Mesothelial cell of epicardium (in vitro differentiated cells): ENCODE measurements around the gene DDX56. TPM values are rescaled to one million over a fixed set of nuclear protein-coding genes. Genes with fewer than 3 reads are reported as not detected.

Experiments
- DNase-seq, 2 experiments: peaks; one replicate each; pipeline ENCODE4 v3.0.0; 2021; ENCODE audit warnings: low spot score in 2 of 2; ENCODE audit not compliant: unreplicated experiment in 2 of 2
- H3K27ac Mint-ChIP-seq: 2 replicates; pipeline ENCODE4 v1.8.0; 2021; ENCODE audit warnings: mixed read lengths
- H3K27me3 Mint-ChIP-seq: 2 replicates; pipeline ENCODE4 v1.8.0; 2021; ENCODE audit warnings: low read depth, mixed read lengths
- H3K36me3 Mint-ChIP-seq: 2 replicates; pipeline ENCODE4 v1.8.0; 2021; ENCODE audit warnings: mixed read lengths
- H3K4me1 Mint-ChIP-seq: 2 replicates; pipeline ENCODE4 v1.8.0; 2021; ENCODE audit warnings: mixed read lengths
- H3K4me3 Mint-ChIP-seq: 2 replicates; pipeline ENCODE4 v1.8.0; 2021; ENCODE audit warnings: mild to moderate bottlenecking, moderate library complexity, mixed read lengths
- H3K9me3 Mint-ChIP-seq: 2 replicates; pipeline ENCODE4 v1.8.0; 2021; ENCODE audit warnings: mixed read lengths
- total RNA-seq: library from RNA; stranded (reverse); gene quantifications from 3 replicates; pipeline ENCODE4 v1.2.1, GENCODE V29; 2021
- TF ChIP-seq, protein P1 (sequence below): fragments of 200-600 bp; sonication (generic); IDR thresholded peaks from one replicate; pipeline ENCODE4 v1.5.0; 2021; ENCODE audit warnings: antibody characterized with exemption; ENCODE audit not compliant: unreplicated experiment

The DDX56 gene
- total RNA-seq, 1 donor from 2014 or later: 104 TPM

DNA sequence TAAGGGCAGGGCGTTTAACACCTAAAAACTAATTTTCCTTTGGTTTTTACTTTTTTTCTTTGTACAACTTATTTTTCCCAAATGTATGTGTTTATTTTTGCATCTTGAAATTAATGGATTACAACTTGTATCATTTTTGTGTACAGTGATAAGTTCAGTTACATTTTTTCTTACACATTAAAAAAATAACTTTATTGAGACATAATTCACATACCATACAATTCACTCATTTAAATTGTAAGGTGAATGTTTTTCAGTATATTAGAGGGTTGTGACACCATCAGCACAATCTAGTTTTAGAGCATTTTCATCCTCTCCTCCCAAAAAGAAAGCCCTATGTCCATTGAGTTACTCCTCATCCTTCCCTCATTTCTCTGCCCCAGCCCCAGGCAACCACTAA lies 44.3 kb upstream of the DDX56 start:
- Mint-ChIP-seq H3K9me3 (no peaks in the 10 kb centered on the region), H3K27me3 (no peaks in the 10 kb centered on the region), H3K4me3 (no peak overlapping the region), H3K4me1 (peaks cover 35% of the 10 kb centered on the region), H3K27ac (peak overlapping the region; percentile 92), H3K36me3 (no peaks in the 10 kb centered on the region)
- no peak for DNase-seq
- TF ChIP-seq, protein P1, sequence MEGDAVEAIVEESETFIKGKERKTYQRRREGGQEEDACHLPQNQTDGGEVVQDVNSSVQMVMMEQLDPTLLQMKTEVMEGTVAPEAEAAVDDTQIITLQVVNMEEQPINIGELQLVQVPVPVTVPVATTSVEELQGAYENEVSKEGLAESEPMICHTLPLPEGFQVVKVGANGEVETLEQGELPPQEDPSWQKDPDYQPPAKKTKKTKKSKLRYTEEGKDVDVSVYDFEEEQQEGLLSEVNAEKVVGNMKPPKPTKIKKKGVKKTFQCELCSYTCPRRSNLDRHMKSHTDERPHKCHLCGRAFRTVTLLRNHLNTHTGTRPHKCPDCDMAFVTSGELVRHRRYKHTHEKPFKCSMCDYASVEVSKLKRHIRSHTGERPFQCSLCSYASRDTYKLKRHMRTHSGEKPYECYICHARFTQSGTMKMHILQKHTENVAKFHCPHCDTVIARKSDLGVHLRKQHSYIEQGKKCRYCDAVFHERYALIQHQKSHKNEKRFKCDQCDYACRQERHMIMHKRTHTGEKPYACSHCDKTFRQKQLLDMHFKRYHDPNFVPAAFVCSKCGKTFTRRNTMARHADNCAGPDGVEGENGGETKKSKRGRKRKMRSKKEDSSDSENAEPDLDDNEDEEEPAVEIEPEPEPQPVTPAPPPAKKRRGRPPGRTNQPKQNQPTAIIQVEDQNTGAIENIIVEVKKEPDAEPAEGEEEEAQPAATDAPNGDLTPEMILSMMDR: no peak

DNA sequence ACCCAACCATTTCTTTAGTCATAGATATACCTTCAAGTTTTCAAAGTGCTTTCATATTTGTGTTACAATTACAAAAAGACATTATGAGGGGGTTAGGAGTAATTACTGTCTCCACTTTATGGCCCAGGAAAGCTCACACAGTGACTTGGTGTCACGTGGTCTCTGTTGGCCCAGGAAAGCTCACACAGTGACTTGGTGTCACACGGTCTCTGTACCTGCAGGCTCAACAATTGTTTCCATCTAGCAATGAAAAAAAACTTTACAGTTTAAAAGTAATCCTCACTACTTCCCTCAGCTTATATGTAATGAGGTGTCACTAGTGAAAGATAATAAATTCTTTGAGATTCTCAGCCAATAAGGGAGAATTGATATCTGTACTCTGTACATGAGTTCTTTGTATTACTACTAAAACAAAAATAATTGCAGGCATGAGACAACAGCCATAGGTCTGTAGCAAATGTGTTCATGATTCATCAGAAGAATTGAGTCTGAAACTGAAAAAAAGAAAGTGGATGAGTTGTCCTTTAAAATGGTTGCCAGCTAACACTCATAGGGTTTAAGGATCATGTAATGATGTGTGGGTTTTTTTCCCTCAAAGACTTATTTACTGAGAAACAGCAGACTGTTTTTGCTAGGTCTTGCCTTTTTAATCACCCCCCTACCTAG lies 43.6 kb upstream of the DDX56 start:
- Mint-ChIP-seq H3K4me1 (peaks cover 35% of the 10 kb centered on the region), H3K27ac (peak overlapping the region; percentile 84), H3K27me3 (no peaks in the 10 kb centered on the region), H3K36me3 (no peaks in the 10 kb centered on the region), H3K4me3 (no peak overlapping the region), H3K9me3 (no peaks in the 10 kb centered on the region)
- TF ChIP-seq, protein P1: no peak
- no peak for DNase-seq

DNA sequence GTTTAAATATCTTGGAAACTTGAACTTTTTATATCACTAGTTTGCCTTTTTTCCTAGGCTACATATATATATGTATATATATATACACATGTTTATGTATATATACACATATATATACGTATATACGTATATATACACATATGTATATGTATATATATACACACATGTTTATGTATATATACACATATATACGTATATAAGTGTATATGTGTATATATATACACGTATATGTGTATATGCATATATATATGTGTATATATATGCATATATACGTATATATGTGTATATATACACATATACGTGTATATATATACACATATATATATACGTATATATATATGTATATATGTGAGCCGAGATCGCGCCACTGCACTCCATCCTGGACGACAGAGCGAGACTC lies 42.8 kb upstream of the DDX56 start:
- H3K27ac Mint-ChIP-seq: no peak overlapping the region
- H3K9me3 Mint-ChIP-seq: no peaks in the 10 kb centered on the region
- no peak overlapping the region for H3K4me3 Mint-ChIP-seq
- no peak for DNase-seq
- H3K36me3 Mint-ChIP-seq: no peaks in the 10 kb centered on the region
- TF ChIP-seq, protein P1: no peak
- H3K4me1 Mint-ChIP-seq: peaks cover 35% of the 10 kb centered on the region
- no peaks in the 10 kb centered on the region for H3K27me3 Mint-ChIP-seq

DNA sequence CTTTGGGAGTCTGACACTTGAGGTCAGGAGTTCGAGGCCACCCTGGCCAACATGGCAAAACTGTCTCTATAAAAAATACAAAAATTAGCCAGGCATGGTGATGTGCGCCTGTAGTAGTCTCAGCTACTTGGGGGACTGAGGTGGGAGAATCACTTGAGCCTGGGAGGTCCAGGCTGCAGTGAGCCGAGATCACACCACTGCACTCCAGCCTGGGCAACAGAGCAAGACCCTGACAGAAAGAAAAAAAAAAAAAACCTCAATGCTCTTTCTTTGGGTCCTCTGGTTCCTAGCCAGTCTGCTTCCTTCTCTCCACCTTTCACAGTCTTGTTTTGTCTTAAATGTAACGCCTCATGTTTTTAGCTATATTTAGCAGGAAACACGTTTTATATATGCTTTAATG lies 42.1 kb upstream of the DDX56 start:
- no peak for DNase-seq
- peaks cover 35% of the 10 kb centered on the region for H3K4me1 Mint-ChIP-seq
- H3K4me3 Mint-ChIP-seq: no peak overlapping the region
- H3K36me3 Mint-ChIP-seq: no peaks in the 10 kb centered on the region
- H3K27ac Mint-ChIP-seq: no peak overlapping the region
- no peaks in the 10 kb centered on the region for H3K27me3 Mint-ChIP-seq
- H3K9me3 Mint-ChIP-seq: no peaks in the 10 kb centered on the region
- TF ChIP-seq, protein P1: no peak

DNA sequence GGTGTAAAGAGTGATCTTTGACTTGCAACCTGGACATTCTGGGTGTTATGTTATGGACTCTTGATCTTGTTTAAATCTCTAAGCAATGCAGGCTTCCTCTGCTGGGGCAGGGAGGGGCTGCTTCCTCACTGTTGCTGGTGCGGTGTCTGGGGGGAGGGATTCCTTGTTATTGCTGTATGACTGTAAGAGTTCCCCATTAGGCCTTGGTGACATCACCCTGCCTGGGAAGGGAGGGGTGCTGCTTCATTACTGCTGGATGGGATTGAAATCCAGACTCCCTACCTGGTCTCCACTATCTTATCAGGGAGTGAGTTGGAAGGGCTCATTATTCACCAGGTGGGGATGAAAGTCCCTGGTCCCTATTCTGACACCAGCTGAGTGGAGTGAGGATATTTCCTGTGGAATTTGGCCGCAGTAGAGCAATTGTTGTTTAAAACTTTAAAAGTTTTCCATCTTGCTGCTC lies 41.5 kb upstream of the DDX56 start:
- Mint-ChIP-seq H3K4me3 (no peak overlapping the region), H3K27me3 (no peaks in the 10 kb centered on the region), H3K9me3 (no peaks in the 10 kb centered on the region), H3K4me1 (peaks cover 35% of the 10 kb centered on the region), H3K27ac (peak overlapping the region; percentile 87), H3K36me3 (no peaks in the 10 kb centered on the region)
- no peak for DNase-seq
- TF ChIP-seq, protein P1: no peak
